AG09309 (cell line): ENCODE measurements around the gene ZDHHC12.

Experiments
- DNase-seq: peaks from one replicate; pipeline ENCODE4 v3.0.0-alpha.2; 2010; ENCODE audit warnings: low read depth
- H3K4me3 ChIP-seq: 2 replicates; pipeline ENCODE4 v1.5.1; 2011; ENCODE audit warnings: mild to moderate bottlenecking, low read depth, low read length, moderate library complexity; ENCODE audit not compliant: control insufficient read depth
- TF ChIP-seq, protein P1 (sequence below): IDR thresholded peaks from 2 replicates; pipeline ENCODE4 v1.5.1; 2011; ENCODE audit warnings: mild to moderate bottlenecking, low read depth, low read length, inconsistent platforms; ENCODE audit not compliant: insufficient read depth, control insufficient read depth; ENCODE audit errors: missing control alignments

ZDHHC12 gene

DNA sequence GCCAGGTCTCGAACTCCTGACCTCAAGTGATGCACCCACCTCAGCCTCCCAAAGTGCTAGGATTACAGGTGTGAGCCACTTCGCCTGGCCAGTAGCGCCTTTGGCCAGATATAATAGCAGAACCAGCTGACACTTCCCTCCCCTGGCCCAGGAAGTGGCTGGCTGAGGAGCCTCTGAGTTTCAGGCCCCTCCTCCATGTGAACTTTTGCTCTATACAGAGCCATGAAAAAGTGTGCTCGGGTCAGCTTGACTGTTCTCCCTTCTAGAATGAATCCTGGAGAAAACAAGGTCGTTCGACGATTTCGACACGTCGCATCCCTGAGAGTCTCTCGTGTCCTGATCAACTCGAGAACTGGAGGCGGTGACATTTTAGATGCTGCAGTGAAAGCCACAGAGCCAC, 8.6 kb upstream of the ZDHHC12 start:
- DNase-seq: no peak
- TF ChIP-seq, protein P1, sequence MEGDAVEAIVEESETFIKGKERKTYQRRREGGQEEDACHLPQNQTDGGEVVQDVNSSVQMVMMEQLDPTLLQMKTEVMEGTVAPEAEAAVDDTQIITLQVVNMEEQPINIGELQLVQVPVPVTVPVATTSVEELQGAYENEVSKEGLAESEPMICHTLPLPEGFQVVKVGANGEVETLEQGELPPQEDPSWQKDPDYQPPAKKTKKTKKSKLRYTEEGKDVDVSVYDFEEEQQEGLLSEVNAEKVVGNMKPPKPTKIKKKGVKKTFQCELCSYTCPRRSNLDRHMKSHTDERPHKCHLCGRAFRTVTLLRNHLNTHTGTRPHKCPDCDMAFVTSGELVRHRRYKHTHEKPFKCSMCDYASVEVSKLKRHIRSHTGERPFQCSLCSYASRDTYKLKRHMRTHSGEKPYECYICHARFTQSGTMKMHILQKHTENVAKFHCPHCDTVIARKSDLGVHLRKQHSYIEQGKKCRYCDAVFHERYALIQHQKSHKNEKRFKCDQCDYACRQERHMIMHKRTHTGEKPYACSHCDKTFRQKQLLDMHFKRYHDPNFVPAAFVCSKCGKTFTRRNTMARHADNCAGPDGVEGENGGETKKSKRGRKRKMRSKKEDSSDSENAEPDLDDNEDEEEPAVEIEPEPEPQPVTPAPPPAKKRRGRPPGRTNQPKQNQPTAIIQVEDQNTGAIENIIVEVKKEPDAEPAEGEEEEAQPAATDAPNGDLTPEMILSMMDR: no peak
- H3K4me3 ChIP-seq: no peak overlapping the region

DNA sequence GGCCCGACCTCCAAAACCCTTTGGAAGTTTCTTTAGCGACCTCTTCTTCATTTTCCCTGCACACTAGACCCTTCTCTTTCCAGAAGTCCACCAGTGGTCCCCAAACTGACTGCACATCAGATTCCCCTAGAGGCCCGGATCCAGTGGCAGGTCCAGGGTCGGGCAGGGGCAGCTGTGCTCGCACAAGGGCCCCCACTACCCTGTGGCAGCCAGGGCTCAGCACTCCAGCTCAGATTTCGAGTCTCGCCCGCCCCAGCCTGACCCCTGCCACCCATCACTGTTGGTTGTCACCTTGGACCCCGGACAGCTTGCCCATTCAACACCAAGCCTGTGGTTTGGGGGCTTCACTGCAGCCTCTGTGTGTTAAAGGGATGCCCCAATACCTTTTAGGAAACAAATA, 7.8 kb upstream of the ZDHHC12 start:
- TF ChIP-seq, protein P1: no peak
- no peak overlapping the region for H3K4me3 ChIP-seq
- no peak for DNase-seq

DNA sequence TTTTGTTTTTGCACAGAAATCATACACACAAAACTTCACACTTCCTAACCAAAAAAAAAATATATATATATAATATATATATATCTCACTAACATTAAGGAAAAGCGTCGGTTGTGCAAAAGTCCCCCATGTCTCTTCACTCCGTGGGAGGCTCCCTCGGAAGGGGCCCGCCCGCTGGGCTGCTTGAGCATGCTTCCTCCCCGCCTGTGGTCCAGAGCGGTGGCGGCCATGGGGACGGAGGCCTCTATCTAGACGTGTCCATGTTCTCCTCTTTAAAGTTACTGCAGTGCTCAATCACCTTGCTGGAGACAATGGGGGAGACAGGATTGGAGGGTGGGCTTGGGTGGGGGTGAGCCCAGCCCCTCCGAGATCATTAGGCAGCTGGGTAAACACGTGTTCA, 7.2 kb upstream of the ZDHHC12 start:
- DNase-seq: no peak
- TF ChIP-seq, protein P1: no peak
- no peak overlapping the region for H3K4me3 ChIP-seq

DNA sequence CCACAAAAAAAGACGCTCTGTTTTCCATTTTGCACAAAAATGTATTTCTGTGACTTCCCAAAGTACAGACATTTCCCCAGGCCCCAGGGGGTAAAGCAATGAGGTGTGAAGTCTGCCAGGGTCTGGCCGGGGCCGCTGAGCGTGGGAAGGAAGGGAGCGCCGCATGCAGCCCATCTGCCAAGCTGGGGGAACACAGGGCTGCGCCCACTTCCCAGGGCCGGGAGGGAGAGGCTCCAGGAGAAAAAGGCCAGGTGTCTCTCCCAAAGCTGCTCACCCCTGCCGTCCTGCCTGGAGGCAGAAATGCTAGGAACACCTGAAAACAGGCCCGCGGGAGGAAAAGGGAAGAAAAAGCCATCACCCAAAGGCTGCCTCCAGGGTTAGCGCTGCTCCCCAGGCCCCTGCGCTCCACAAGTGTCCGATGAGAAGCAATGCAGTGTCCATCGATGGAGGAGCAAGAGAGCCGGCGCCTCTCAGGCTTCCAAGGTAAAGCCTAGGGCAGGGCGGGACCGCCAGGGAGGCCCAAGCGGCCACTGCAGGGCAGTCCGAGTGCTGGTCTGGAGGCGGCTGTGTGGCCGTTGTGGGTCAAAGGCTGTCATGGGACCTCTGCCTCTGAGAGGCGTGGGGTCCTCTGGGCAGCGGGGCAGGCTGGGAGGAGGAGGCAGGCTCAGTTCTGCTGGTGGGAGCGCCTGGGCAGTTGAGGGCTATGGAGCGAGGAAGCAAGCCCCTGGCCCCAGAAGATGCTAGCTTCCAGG, 6.0 kb upstream of the ZDHHC12 start:
- DNase-seq: no peak
- TF ChIP-seq, protein P1: no peak
- no peak overlapping the region for H3K4me3 ChIP-seq

DNA sequence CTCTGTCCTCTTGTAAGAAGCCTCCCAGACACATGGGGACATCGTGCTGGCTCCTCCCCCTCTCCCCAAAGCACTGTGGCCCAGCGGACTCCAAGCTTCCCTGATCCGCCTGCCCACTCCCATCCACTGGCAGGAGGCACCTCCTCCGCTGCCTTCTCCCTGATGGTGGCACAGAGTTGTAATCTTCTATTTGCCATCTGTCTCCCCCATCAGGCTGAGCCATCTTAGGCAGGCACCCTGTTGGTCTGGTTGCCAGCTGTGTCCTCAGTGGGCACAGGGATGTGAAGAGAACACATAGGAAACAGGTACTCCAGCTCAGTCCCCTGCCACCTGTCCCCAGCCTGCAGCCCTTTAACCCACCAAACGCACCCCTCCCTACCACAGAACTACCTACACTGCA, 5.4 kb upstream of the ZDHHC12 start:
- no peak for DNase-seq
- TF ChIP-seq, protein P1: no peak

DNA sequence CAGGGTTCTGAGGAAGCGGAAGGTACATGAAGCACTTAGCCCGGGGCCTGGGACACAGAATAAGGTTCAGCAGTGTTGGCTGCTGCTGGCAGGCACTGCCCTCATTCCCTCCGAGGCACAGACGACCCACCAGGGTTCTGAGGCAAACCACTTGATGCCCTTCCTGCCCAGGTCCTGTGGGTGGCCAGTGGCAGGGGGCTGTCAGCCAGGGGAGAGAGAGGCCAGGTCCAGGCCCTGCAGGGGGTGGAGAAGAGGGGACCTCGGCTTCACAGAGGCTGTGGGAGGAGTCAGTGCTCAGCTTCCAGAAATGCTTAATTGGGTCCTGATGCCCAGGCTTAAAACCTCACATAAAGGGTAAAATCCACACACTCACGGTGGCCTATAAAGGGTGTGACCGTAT, 4.4 kb upstream of the ZDHHC12 start:
- no peak for DNase-seq
- no peak overlapping the region for H3K4me3 ChIP-seq
- TF ChIP-seq, protein P1: no peak

More for the DNA sequence above, 5.4 kb upstream of the ZDHHC12 start:
- H3K4me3 ChIP-seq: no peak overlapping the region
